MCF 10A (cell line): ENCODE data around the gene ROR1. TPM values are rescaled to one million over a fixed set of nuclear protein-coding genes. Genes with fewer than 3 reads are reported as not detected.

Experiments used
- BruUV-seq: library from RNA; stranded (reverse); fragments of 400-500 nt; replicated peaks from 2 replicates; lab custom pipeline; 2021; lab: Mats Ljungman, UMichigan
- CTCF ChIA-PET: fragments of 300-600 bp; sonication (Branson Sonifier 250); formaldehyde crosslinking; extraction: SDS; loops from one replicate; lab custom pipeline; 2021; ENCODE audit warnings: antibody characterized with exemption, inconsistent platforms; lab: Yijun Ruan, JAX
- POLR2A ChIA-PET: fragments of 300-600, 350-650 bp; sonication (Branson Sonifier 250); formaldehyde crosslinking; extraction: SDS; loops from one replicate; lab custom pipeline; 2020; ENCODE audit warnings: antibody characterized with exemption, inconsistent platforms; lab: Yijun Ruan, JAX
- DNase-seq: peaks from one replicate; pipeline ENCODE4 v3.0.0-alpha.2; 2018; ENCODE audit not compliant: unreplicated experiment
- H3K27ac Mint-ChIP-seq: one replicate; pipeline ENCODE4 v1.8.0; 2022; ENCODE audit warnings: mild to moderate bottlenecking, low read depth, mixed read lengths; ENCODE audit not compliant: unreplicated experiment
- H3K27me3 Mint-ChIP-seq: one replicate; pipeline ENCODE4 v1.8.0; 2022; ENCODE audit warnings: mixed read lengths; ENCODE audit not compliant: insufficient read depth, unreplicated experiment
- H3K36me3 Mint-ChIP-seq: one replicate; pipeline ENCODE4 v1.8.0; 2022; ENCODE audit warnings: mild to moderate bottlenecking, moderate library complexity, mixed read lengths; ENCODE audit not compliant: insufficient read depth, unreplicated experiment
- H3K4me1 Mint-ChIP-seq: one replicate; pipeline ENCODE4 v1.8.0; 2022; ENCODE audit warnings: mixed read lengths; ENCODE audit not compliant: insufficient read depth, unreplicated experiment
- H3K4me3 Mint-ChIP-seq: one replicate; pipeline ENCODE4 v1.8.0; 2022; ENCODE audit warnings: mild to moderate bottlenecking, moderate library complexity, mixed read lengths; ENCODE audit not compliant: unreplicated experiment
- H3K9me3 Mint-ChIP-seq: one replicate; pipeline ENCODE4 v1.8.0; 2022; ENCODE audit warnings: mixed read lengths; ENCODE audit not compliant: unreplicated experiment
- CTCF ChIP-seq: fragments of 200-600 bp; IDR thresholded peaks from one replicate; pipeline ENCODE4 v1.8.0; 2022; ENCODE audit warnings: antibody characterized with exemption, mild to moderate bottlenecking; ENCODE audit not compliant: unreplicated experiment
- intact Hi-C: fragments of 100-400 bp; cut with micrococcal nuclease; formaldehyde crosslinking; loops from 2 replicates; pipeline ENCODE4 v1.14.1; 2022
- total RNA-seq: library from RNA; stranded (reverse); gene quantifications from 2 replicates; pipeline ENCODE4 v1.2.3, GENCODE V29; 2022

The ROR1 gene
- total RNA-seq, 1 experiment from 2014 or later = 4.6 TPM

GRCh38 chr1:64038965-64039364, 265.1 kb downstream of the ROR1 start:
- CTCF ChIA-PET = interaction anchor here (0.7 to 5.1 kb wide), 4 partner anchors 54 to 348 kb away, joined by 3 to 19 read pairs (median 3); no protein-coding TSS in a partner anchor

GRCh38 chr1:64039390-64039926, 265.6 kb downstream of the ROR1 start:
- Mint-ChIP-seq H3K36me3 (peaks cover 9% of the 10 kb centered on the region), H3K4me1 (peaks cover 65% of the 10 kb centered on the region), H3K4me3 (peak overlapping the region; percentile 28), H3K9me3 (no peaks in the 10 kb centered on the region), H3K27me3 (no peaks in the 10 kb centered on the region), H3K27ac (peak overlapping the region; percentile 82)
- CTCF ChIA-PET = interaction anchor here (0.6 to 5.1 kb wide), 6 partner anchors 33 to 348 kb away, joined by 3 to 19 read pairs (median 3); no protein-coding TSS in a partner anchor
- intact Hi-C loops = loop anchor here (1.0 kb wide), 1 partner anchor 94 kb away; no protein-coding TSS in a partner anchor
- DNase-seq = peak; percentile 98
- TF ChIP-seq CTCF = no peak
- BruUV-seq = no TSS peak
- POLR2A ChIA-PET = interaction anchor here (0.6 to 3.1 kb wide), 28 partner anchors 9 to 378 kb away, joined by 3 to 22 read pairs (median 4); no protein-coding TSS in a partner anchor

More at GRCh38 chr1:64038965-64039364, 265.1 kb downstream of the ROR1 start:
- peaks cover 9% of the 10 kb centered on the region for H3K36me3 Mint-ChIP-seq
- DNase-seq = peak; percentile 59
- no peaks in the 10 kb centered on the region for H3K27me3 Mint-ChIP-seq
- BruUV-seq = no TSS peak
- H3K27ac Mint-ChIP-seq = peak overlapping the region; percentile 82
- peaks cover 61% of the 10 kb centered on the region for H3K4me1 Mint-ChIP-seq
- H3K4me3 Mint-ChIP-seq = peak overlapping the region; percentile 28
- POLR2A ChIA-PET = interaction anchor here (0.6 to 3.1 kb wide), 22 partner anchors 18 to 347 kb away, joined by 3 to 22 read pairs (median 5); no protein-coding TSS in a partner anchor
- intact Hi-C loops = loop anchor here (1.0 kb wide), 1 partner anchor 94 kb away; no protein-coding TSS in a partner anchor
- H3K9me3 Mint-ChIP-seq = no peaks in the 10 kb centered on the region
- no peak for TF ChIP-seq CTCF

GRCh38 chr1:64041371-64042131, 267.7 kb downstream of the ROR1 start:
- Mint-ChIP-seq H3K36me3 (peaks cover 9% of the 10 kb centered on the region), H3K27ac (peak overlapping the region; percentile 82), H3K4me3 (peak overlapping the region; percentile 68), H3K4me1 (peaks cover 68% of the 10 kb centered on the region), H3K9me3 (no peaks in the 10 kb centered on the region), H3K27me3 (no peaks in the 10 kb centered on the region)
- intact Hi-C loops = loop anchor here (2.0 to 10.0 kb wide), 4 partner anchors 76 to 349 kb away; partner anchors contain the start of gene ROR1
- no peak for TF ChIP-seq CTCF
- no TSS peak for BruUV-seq
- DNase-seq = peak; percentile 24
- POLR2A ChIA-PET = interaction anchor here (0.6 to 3.1 kb wide), 17 partner anchors 12 to 309 kb away, joined by 3 to 22 read pairs (median 6); partner anchors contain the start of gene ROR1
- CTCF ChIA-PET = interaction anchor here (0.5 to 5.1 kb wide), 7 partner anchors 81 to 375 kb away, joined by 3 to 19 read pairs (median 3); partner anchors contain the start of gene ROR1
